GM12875 (cell line): Measurements from ENCODE around the gene USP28.
"Not testable (repeated sequence)": the region's sequence is repeated elsewhere in the genome, so short reads cannot be mapped to it uniquely, and the experiment has no call there.

Source experiments
- H3K4me3 ChIP-seq: one replicate; pipeline ENCODE4 v1.5.1; 2011; ENCODE audit warnings: low read depth, low read length, control low read depth
- TF ChIP-seq, protein P1 (sequence below): IDR thresholded peaks from 2 replicates; pipeline ENCODE4 v1.5.1; 2011; ENCODE audit warnings: low read depth, mild to moderate bottlenecking, control low read depth, inconsistent platforms, low read length, moderate library complexity, borderline replicate concordance; ENCODE audit not compliant: insufficient read depth

Gene USP28

DNA sequence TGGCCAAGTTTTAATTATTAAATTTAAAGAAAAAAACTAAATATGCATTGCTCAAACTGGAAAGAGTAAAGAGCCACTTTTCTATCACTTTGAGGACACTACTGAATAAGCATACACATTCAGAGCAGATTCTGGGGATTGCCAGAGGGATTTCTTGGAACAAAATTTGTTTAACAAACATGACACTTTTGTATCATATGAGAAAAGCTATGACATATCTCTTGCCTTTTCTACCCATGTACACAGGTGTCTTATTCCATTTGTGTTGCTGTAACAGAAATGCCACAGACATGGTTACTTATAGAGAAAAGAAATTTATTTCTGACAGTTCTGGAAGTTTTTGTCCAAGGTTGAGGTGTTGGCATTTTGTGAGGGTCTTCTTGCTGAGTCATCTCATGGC, 13.5 kb upstream of the USP28 start:
- TF ChIP-seq, protein P1, sequence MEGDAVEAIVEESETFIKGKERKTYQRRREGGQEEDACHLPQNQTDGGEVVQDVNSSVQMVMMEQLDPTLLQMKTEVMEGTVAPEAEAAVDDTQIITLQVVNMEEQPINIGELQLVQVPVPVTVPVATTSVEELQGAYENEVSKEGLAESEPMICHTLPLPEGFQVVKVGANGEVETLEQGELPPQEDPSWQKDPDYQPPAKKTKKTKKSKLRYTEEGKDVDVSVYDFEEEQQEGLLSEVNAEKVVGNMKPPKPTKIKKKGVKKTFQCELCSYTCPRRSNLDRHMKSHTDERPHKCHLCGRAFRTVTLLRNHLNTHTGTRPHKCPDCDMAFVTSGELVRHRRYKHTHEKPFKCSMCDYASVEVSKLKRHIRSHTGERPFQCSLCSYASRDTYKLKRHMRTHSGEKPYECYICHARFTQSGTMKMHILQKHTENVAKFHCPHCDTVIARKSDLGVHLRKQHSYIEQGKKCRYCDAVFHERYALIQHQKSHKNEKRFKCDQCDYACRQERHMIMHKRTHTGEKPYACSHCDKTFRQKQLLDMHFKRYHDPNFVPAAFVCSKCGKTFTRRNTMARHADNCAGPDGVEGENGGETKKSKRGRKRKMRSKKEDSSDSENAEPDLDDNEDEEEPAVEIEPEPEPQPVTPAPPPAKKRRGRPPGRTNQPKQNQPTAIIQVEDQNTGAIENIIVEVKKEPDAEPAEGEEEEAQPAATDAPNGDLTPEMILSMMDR = no peak

DNA sequence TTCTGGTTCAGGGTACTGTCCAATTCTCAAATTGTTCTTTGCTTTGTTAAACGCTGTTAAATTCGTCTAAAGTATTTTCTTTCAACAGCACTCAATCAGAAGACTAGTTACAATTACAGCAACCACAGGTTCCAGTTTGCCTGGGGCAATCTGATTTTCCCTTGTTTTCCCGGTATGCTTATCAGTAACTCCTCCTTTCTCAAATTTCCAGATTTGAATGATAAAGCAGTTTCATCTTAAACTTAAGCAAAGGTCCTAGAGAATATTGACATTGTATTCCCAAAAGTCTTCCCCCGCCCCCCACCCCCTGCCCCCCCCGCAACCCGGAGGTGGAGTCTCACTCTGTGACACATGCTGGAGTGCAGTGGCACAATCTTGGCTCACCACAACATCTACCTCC, 10.5 kb upstream of the USP28 start:
- TF ChIP-seq, protein P1 = no peak
- no peak overlapping the region for H3K4me3 ChIP-seq

More for the DNA sequence above, 13.5 kb upstream of the USP28 start:
- no peak overlapping the region for H3K4me3 ChIP-seq

DNA sequence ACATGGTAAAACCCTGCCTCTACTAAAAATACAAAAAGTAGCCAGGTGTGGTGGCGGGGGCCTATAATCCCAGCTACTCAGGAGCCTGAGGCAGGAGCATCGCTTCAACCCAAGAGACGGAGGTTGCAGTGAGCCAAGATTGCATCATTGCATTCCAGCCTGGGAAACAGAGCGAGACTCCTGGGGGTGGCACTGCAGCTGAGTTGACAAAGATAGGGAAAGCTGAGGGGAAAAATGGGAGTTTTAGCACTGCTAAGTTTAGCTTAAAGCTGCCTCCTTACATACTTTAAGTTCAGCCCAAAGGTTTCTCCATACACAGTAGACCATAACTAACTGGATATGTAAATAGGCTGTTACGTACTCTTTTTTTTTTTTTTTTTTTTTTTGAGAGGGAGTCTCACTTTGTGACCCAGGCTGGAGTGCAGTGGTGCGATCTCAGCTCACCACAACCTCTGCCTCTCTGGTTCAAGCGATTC, 9.0 kb upstream of the USP28 start:
- TF ChIP-seq, protein P1 = no peak
- H3K4me3 ChIP-seq = no peak overlapping the region

DNA sequence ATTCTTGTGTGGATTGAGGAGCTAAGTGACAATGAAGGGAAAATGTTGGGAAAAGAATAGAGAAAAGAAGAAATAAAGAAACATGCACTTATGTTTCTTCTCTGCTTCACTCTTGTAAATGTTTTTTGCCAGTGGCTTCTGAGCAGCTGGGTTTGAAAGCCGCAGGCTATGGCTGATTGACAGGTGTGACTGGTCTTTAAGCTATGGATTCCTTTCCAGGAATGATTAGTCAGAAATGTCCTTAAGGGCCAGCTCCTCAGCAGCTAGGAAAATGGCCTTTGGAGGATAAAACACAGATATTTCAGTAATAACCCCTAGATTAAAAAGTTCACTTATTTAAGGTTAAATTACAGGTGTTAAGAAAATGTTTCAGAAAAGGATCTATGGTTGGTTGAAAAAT, 6.5 kb upstream of the USP28 start:
- TF ChIP-seq, protein P1 = no peak
- no peak overlapping the region for H3K4me3 ChIP-seq

DNA sequence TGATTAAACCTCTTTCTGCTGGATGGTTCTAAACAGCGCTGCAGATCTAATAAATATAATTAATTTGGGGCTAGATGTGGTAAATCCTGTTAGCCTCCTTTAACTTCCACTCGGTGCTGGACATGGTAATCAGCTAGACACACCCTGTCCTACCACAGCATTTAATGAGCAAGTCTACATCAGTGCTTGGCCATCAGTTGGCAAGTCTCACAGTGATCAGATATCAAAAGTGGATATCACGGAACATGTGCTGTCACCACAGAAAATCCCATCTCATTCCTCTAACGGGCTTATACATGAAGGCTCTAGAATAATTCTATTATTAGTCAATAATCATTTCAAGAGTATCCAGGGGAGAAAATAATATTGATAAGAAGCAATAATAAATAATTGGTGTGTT, 5.6 kb upstream of the USP28 start:
- no peak overlapping the region for H3K4me3 ChIP-seq
- TF ChIP-seq, protein P1 = no peak

DNA sequence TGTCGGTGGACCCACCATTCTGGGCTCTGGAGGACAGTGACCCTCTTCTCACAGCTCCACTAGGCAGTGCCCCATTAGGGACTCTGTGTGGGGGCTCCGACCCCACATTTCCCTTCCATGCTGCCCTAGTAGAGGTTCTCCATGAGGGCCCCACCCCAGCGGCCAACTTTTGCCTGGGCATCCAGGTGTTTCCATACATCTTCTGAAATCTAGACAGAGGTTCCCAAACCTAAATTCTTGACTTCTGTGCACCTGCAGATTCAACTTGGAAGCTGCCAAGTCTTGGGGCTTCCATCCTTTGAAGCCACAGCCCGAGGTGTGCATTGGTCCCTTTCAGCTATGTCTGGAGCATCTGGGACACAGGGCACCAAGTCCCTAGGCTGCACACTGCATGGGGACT, 4.1 kb upstream of the USP28 start:
- not testable (repeated sequence) for H3K4me3 ChIP-seq

DNA sequence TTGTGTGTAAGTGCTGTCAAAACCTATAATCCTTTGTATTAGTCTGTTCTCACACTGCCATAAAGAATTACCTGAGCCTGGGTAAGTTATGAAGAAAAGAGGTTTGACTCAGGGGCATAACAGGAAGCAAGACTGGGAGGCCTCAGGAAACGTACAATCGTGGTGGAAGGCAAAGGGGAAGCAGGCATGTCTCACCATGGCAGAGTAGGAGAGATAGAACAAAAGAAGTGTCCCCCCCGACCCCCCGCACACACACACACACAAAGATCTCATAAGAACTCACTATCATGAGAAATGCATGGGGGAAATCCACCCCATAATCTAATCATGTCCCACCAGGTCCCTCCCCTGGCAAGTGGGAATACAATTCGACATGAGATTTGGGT, 2.3 kb upstream of the USP28 start:
- H3K4me3 ChIP-seq = no peak overlapping the region
- TF ChIP-seq, protein P1 = no peak
